ENCODE results near the gene GYPB.
"Not testable (repeated sequence)": the region's sequence is repeated elsewhere in the genome, so short reads cannot be mapped to it uniquely, and the experiment has no call there.

GYPB gene

DNA sequence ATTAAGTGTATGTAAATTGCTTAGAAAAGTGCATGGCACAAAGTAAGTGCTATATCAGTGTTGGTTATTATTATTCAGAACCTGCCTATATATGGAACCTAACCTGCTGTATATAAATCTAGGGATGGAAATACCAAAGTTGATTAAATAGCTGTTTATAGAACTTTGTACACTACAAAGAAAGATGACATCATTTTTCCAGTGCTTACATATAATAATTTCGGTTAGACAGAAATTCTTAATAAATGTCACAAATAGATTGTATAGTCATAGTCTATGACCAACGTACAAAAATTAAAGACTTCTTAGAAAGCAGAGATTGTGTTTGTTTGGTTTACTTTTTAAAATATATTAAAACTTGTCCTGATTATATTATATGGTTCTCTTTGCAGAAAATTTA, 4.4 kb downstream of the GYPB start:
- no peak for TF ChIP-seq YY1 (IDR thresholded peaks at IDR 0.05; ENCODE audit: insufficient read depth, insufficient read length)
- no peak for TF ChIP-seq ZNF274 (IDR thresholded peaks at IDR 0.05; ENCODE audit: low read depth, low read length)
- TF ChIP-seq SUZ12 (IDR thresholded peaks at IDR 0.05; ENCODE audit: extremely low read depth, insufficient read depth, insufficient read length): no peak

DNA sequence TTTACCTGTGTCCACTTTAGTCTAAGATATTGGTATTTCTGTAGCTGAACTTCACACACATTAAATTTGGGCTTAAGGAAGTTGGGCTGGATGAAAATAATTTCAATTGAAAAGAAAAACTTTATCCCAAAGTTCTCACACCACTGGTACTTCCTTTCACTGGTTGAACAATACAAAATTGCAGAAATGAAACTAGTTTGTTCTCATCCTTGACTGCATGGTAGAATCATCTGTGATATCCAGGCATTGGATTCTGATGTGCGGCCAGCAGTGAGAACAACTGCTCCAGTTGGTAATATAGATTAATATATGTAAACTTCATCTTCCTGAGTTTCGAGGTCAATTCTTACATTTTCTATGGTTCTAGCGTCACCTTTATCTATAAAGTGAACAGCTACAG, 10.6 kb downstream of the GYPB start:
- not testable (repeated sequence) for H3K9ac ChIP-seq (ENCODE audit: insufficient read length, low read depth); DNase-seq (ENCODE audit: low read depth, low spot score); H3K4me3 ChIP-seq (ENCODE audit: insufficient read length, low read depth); H3K27me3 ChIP-seq (ENCODE audit: insufficient read depth, insufficient read length); H3K36me3 ChIP-seq (ENCODE audit: insufficient read depth, insufficient read length, low read length); H3K9me3 ChIP-seq (ENCODE audit: insufficient read depth, low read length); H3K4me1 ChIP-seq (ENCODE audit: insufficient read depth, insufficient read length)

More for the DNA sequence above, 4.4 kb downstream of the GYPB start:
- H3K36me3 ChIP-seq (ENCODE audit: insufficient read depth, insufficient read length, low read length): no peaks in the 10 kb centered on the region
- H3K27me3 ChIP-seq (ENCODE audit: insufficient read depth, insufficient read length): no peaks in the 10 kb centered on the region
- H3K4me3 ChIP-seq (ENCODE audit: insufficient read length, low read depth): no peak overlapping the region
- DNase-seq (ENCODE audit: low read depth, low spot score): no peak
- no peaks in the 10 kb centered on the region for H3K9me3 ChIP-seq (ENCODE audit: insufficient read depth, low read length)
- H3K9ac ChIP-seq (ENCODE audit: insufficient read length, low read depth): no peak overlapping the region
- no peaks in the 10 kb centered on the region for H3K4me1 ChIP-seq (ENCODE audit: insufficient read depth, insufficient read length)

DNA sequence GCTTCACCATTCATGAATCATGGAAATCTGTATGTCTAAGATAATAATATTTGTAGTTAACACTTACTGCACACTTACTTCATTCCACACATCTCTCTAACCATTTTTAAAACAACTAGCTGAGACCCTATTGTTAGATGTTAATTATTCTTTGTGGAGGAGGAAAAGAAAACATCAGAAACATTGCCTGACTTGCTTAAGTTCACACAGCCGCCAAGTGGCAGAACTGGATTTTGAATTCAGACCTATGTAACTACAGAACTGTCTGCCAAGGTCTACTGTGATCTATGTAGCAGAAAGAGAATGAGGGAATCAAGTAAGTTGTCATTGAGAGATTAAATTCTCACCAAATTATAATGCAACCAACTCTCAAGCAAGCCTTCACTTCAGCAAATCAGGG, 11.2 kb downstream of the GYPB start:
- not testable (repeated sequence) for DNase-seq (ENCODE audit: low read depth, low spot score); H3K9ac ChIP-seq (ENCODE audit: insufficient read length, low read depth); H3K4me1 ChIP-seq (ENCODE audit: insufficient read depth, insufficient read length); H3K4me3 ChIP-seq (ENCODE audit: insufficient read length, low read depth); H3K27me3 ChIP-seq (ENCODE audit: insufficient read depth, insufficient read length); H3K9me3 ChIP-seq (ENCODE audit: insufficient read depth, low read length); H3K36me3 ChIP-seq (ENCODE audit: insufficient read depth, insufficient read length, low read length)

DNA sequence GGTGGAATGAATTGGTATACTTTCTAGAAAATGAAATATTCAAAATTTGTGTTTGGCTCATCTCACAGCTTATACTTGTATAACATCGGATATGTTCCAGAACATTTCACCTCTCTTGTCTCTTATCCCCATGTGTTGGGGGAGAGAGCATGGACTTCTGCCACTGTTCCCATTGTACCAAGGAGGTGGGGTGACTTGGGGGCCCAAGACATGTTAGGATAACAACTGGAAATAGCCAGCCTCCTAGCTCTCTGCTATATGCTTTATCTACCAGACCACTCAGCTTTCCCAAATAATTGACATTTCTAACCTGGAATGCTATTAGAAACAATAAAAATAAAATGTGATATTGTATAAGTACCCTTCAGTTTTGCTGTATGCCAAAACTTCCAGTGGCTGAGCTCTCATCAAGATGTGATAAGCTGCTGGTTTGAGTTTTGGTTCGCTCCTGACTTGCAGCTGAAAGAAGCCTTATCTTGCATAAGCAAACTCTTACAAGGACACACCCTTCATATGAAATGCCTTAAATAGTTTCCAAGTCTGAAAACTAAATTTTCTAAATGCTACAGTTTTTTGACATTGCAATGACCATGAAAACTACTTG, 12.9 kb downstream of the GYPB start:
- H3K36me3 ChIP-seq (ENCODE audit: insufficient read depth, insufficient read length, low read length); H3K27me3 ChIP-seq (ENCODE audit: insufficient read depth, insufficient read length); H3K9me3 ChIP-seq (ENCODE audit: insufficient read depth, low read length); DNase-seq (ENCODE audit: low read depth, low spot score); H3K4me3 ChIP-seq (ENCODE audit: insufficient read length, low read depth); H3K9ac ChIP-seq (ENCODE audit: insufficient read length, low read depth); H3K4me1 ChIP-seq (ENCODE audit: insufficient read depth, insufficient read length): not testable (repeated sequence)

DNA sequence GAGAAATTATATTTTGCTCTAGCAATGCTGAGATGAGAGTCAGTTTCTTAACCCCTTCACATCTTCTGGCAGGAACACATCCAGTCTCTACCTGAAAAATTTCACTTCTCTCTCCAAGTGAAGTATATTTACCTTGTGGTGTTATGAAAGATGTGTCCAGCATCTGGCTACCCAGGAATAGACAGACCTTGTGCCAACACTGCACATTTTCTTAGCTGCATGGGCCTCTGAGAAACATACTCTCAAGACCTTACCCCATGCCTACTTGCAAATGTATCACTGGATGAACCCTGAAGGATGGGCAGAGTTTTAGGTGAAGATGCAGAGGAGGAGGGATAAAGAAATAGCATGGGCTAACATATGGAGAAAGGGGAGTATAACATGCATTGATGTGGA, 13.6 kb downstream of the GYPB start:
- H3K4me3 ChIP-seq (ENCODE audit: insufficient read length, low read depth); H3K9ac ChIP-seq (ENCODE audit: insufficient read length, low read depth); H3K27me3 ChIP-seq (ENCODE audit: insufficient read depth, insufficient read length); H3K4me1 ChIP-seq (ENCODE audit: insufficient read depth, insufficient read length); DNase-seq (ENCODE audit: low read depth, low spot score); H3K9me3 ChIP-seq (ENCODE audit: insufficient read depth, low read length); H3K36me3 ChIP-seq (ENCODE audit: insufficient read depth, insufficient read length, low read length): not testable (repeated sequence)

DNA sequence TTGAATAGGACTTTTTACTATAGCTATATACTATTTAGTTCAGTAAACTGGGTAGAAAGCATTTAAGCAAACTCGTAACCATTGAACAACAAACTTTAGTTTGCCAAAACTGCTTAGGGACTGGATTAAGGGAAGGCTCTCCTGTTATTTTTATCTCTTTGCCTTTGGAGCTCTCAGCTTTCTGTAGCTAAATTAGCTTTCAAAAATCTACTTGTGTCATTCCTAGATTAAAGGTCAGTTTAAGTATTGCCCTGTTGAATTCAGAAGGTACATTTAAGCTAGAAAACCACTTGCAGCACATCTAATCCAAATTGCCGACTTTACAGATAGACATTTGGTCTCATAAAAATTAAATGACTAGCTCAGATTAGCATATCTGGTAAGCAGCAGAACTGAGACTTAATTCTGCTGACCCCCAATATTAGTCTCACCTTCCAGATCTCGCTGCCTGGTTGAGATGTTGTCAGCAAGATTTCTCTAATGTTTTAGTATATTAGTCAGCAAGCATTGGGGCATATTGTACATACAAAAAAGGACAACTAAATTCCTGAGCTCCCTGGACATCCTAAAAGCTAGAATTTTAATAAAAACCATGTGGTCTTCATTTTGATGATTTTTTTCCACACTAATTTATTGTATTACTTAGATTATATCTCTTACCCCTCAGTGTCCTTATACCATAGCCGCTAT, 14.2 kb downstream of the GYPB start:
- not testable (repeated sequence) for H3K9ac ChIP-seq (ENCODE audit: insufficient read length, low read depth); H3K36me3 ChIP-seq (ENCODE audit: insufficient read depth, insufficient read length, low read length); H3K9me3 ChIP-seq (ENCODE audit: insufficient read depth, low read length); H3K27me3 ChIP-seq (ENCODE audit: insufficient read depth, insufficient read length); DNase-seq (ENCODE audit: low read depth, low spot score); H3K4me3 ChIP-seq (ENCODE audit: insufficient read length, low read depth); H3K4me1 ChIP-seq (ENCODE audit: insufficient read depth, insufficient read length)

DNA sequence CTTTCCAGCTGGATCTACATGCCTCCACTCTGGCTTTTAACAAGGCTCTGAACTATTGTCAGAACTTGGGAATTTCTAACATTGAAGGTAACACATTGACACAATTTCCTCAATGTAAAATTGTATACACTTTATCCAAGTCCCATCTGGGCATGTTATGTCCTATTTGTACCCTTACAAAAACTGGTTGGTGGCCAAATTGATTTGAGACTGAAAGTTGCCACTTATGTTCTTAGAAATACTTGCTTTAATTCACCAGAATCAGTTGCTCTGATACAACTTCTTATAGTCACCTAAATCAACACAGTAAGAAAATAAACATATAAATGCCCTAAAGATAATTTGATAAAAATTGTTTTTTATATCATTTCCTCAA, 15.3 kb downstream of the GYPB start:
- H3K36me3 ChIP-seq (ENCODE audit: insufficient read depth, insufficient read length, low read length); H3K4me3 ChIP-seq (ENCODE audit: insufficient read length, low read depth); H3K9ac ChIP-seq (ENCODE audit: insufficient read length, low read depth); H3K9me3 ChIP-seq (ENCODE audit: insufficient read depth, low read length); DNase-seq (ENCODE audit: low read depth, low spot score); H3K27me3 ChIP-seq (ENCODE audit: insufficient read depth, insufficient read length); H3K4me1 ChIP-seq (ENCODE audit: insufficient read depth, insufficient read length): not testable (repeated sequence)

DNA sequence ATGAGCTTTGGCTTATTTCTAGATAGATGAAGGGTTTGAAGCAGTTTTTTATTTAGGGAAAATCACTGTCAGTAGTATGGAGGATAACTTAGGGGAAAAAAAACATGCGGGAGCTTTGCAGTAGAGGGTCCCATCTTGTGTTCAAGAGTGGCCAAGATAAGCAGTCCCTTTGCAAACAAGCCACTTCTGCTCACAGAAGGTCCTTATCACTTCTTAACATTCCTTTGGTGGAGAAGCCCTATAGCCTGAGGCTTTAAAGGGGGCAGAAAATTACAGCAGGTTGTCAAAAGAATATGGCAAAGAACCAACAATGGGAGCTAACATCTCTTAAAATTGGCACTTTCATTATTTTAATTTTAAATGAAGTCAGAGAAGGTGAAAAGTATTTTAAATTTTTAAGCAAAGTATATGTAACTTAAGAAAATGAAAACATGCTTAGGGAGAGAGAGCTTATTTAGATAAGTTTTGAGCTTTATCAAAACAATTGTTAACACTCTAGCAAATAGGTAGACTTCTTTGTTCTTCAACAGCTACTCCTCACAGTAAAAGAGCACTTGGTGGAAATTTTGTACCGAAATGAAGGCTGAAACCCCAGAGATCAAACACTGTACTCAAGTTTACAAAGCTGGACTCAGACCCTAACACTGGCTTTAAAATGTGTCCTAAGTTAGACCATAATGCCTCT, 15.8 kb downstream of the GYPB start:
- not testable (repeated sequence) for H3K4me1 ChIP-seq (ENCODE audit: insufficient read depth, insufficient read length); H3K27me3 ChIP-seq (ENCODE audit: insufficient read depth, insufficient read length); H3K4me3 ChIP-seq (ENCODE audit: insufficient read length, low read depth); H3K36me3 ChIP-seq (ENCODE audit: insufficient read depth, insufficient read length, low read length); H3K9ac ChIP-seq (ENCODE audit: insufficient read length, low read depth); H3K9me3 ChIP-seq (ENCODE audit: insufficient read depth, low read length); DNase-seq (ENCODE audit: low read depth, low spot score)

DNA sequence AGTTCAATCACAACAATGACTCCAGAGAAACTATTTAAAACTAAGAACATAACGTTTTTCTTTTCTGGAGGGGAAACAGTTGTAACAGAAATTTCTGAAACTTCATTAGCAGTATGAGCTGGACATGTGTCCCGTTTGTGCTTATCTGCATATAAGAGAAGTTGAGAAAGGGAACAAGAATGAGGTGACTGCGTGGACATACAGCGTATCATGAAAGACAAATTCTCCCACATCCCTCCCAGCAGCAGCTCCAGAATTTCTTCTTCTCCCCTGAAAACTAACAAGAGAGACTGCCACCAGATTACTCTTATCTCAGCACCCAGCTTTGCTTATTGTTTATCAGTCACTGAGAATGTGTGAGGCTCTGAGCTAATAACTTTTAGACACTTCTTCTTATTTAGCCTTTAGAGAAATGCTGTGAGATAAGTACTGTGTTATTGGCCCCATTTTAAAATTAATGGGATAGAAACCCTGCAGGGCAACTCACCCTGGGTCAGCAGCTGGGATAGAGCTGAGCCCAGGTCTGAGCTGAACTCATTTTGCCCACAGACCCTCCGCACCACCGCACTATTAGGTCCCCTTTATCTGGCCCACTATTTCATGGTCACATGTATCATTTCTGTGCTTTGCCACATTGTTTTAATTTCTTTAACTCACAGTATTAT, 18.7 kb downstream of the GYPB start:
- not testable (repeated sequence) for H3K27me3 ChIP-seq (ENCODE audit: insufficient read depth, insufficient read length); H3K9ac ChIP-seq (ENCODE audit: insufficient read length, low read depth); H3K36me3 ChIP-seq (ENCODE audit: insufficient read depth, insufficient read length, low read length)

DNA sequence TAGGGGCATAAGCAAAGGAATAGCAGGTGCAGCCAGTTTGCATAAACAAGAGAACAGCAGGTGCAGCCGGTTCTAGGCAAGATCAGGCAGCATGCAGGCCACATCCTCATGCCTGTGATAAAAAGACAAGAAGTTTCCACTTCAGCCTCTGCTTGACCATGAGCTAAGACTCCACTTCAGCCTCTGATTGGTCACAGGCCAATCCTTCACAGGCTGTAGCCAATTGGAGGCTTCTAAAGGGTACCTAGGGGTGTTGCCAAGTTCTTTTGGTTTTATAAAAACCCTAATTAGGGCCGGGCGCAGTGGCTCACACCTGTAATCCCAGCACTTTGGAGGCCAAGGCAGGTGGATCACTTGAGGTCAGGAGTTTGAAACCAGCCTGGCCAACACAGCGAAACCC, 23.0 kb downstream of the GYPB start:
- H3K4me3 ChIP-seq (ENCODE audit: insufficient read length, low read depth); H3K36me3 ChIP-seq (ENCODE audit: insufficient read depth, insufficient read length, low read length); H3K4me1 ChIP-seq (ENCODE audit: insufficient read depth, insufficient read length); H3K27me3 ChIP-seq (ENCODE audit: insufficient read depth, insufficient read length); H3K9me3 ChIP-seq (ENCODE audit: insufficient read depth, low read length); DNase-seq (ENCODE audit: low read depth, low spot score); H3K9ac ChIP-seq (ENCODE audit: insufficient read length, low read depth): not testable (repeated sequence)

More for the DNA sequence above, 18.7 kb downstream of the GYPB start:
- H3K4me3 ChIP-seq (ENCODE audit: insufficient read length, low read depth); DNase-seq (ENCODE audit: low read depth, low spot score); H3K4me1 ChIP-seq (ENCODE audit: insufficient read depth, insufficient read length); H3K9me3 ChIP-seq (ENCODE audit: insufficient read depth, low read length): not testable (repeated sequence)

DNA sequence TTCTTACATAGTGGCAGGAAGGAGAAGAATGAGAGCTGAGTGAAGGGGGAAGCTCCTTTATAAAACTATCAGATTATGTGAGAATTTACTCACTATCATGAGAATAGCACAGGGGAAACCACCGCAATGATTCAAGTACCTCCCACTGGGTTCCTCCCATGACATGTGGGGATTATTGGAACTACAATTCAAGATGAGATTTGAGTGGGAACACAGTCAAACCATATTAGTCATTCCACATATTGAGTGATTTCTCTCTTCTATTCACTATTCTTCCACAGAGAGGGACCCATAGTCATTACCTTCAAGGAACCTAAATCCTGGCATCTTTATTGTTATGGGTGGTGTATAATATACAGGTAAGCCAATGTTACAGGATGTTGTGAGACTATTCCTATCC, 27.4 kb downstream of the GYPB start:
- not testable (repeated sequence) for H3K4me1 ChIP-seq (ENCODE audit: insufficient read depth, insufficient read length); H3K27me3 ChIP-seq (ENCODE audit: insufficient read depth, insufficient read length); H3K4me3 ChIP-seq (ENCODE audit: insufficient read length, low read depth); H3K36me3 ChIP-seq (ENCODE audit: insufficient read depth, insufficient read length, low read length); H3K9ac ChIP-seq (ENCODE audit: insufficient read length, low read depth); DNase-seq (ENCODE audit: low read depth, low spot score); H3K9me3 ChIP-seq (ENCODE audit: insufficient read depth, low read length)
